Liver (tissue), 3 donors: ENCODE measurements around the gene KCNIP4.

Experiments
- CTCF ChIP-seq: fragments of 150-350 bp; IDR thresholded peaks from 2 replicates; pipeline ENCODE4 v1.5.1; 2017; ENCODE audit warnings: improper control_type of control experiment, low read depth, low read length; ENCODE audit not compliant: missing input control
- EGR1 ChIP-seq, 2 donors: IDR thresholded peaks; 2 replicates each; pipeline ENCODE4 v1.6.1; 2016 to 2018; ENCODE audit warnings: antibody characterized with exemption in 2 of 2, low read depth in 2 of 2
- FOXA1 ChIP-seq: IDR thresholded peaks from 2 replicates; pipeline ENCODE4 v1.6.1; 2016; ENCODE audit warnings: antibody characterized with exemption
- GABPA ChIP-seq, 2 donors: IDR thresholded peaks in 1 of 2; conservative IDR thresholded peaks in 1 of 2; 2 replicates each; pipeline ENCODE4 v1.6.1; 2016; ENCODE audit warnings: antibody characterized with exemption in 2 of 2, mild to moderate bottlenecking in 1 of 2, moderate library complexity in 1 of 2
- RAD21 ChIP-seq, 2 donors: IDR thresholded peaks; 2 replicates each; pipeline ENCODE4 v1.6.1; 2016; ENCODE audit warnings: antibody characterized with exemption in 2 of 2, mild to moderate bottlenecking in 2 of 2
- SP1 ChIP-seq: IDR thresholded peaks from 2 replicates; pipeline ENCODE4 v1.6.1; 2018; ENCODE audit warnings: antibody characterized with exemption, mild to moderate bottlenecking
- TAF1 ChIP-seq: conservative IDR thresholded peaks from 2 replicates; pipeline ENCODE4 v1.6.1; 2016; ENCODE audit warnings: antibody characterized with exemption, mild to moderate bottlenecking
- TF ChIP-seq, protein P1 (sequence below): IDR thresholded peaks from 2 replicates; pipeline ENCODE4 v1.6.1; 2016; ENCODE audit warnings: antibody characterized with exemption, mild to moderate bottlenecking
- TF ChIP-seq, protein P2 (sequence below): IDR thresholded peaks from 2 replicates; pipeline ENCODE4 v1.6.1; 2016; ENCODE audit warnings: antibody characterized with exemption
- TF ChIP-seq, protein P3 (sequence below): IDR thresholded peaks from 2 replicates; pipeline ENCODE4 v1.6.1; 2016; ENCODE audit warnings: antibody characterized with exemption
- TF ChIP-seq, protein P4 (sequence below): IDR thresholded peaks from 2 replicates; pipeline ENCODE4 v1.6.1; 2016; ENCODE audit warnings: antibody characterized with exemption
- donor health status: healthy.
- donor health status: healthy.

- TF ChIP-seq CTCF (no peak), TAF1 (no peak), EGR1 (IDR thresholded peaks at IDR 0.05; ENCODE audit: low read depth in 2 of 2) (no peak), GABPA (IDR thresholded peaks at IDR 0.05 in 1 of 2, conservative IDR thresholded peaks at IDR 0.05 in 1 of 2) (no peak), RAD21 (IDR thresholded peaks at IDR 0.05) (no peak), SP1 (no peak), FOXA1 (no peak)
- TF ChIP-seq, protein P1, sequence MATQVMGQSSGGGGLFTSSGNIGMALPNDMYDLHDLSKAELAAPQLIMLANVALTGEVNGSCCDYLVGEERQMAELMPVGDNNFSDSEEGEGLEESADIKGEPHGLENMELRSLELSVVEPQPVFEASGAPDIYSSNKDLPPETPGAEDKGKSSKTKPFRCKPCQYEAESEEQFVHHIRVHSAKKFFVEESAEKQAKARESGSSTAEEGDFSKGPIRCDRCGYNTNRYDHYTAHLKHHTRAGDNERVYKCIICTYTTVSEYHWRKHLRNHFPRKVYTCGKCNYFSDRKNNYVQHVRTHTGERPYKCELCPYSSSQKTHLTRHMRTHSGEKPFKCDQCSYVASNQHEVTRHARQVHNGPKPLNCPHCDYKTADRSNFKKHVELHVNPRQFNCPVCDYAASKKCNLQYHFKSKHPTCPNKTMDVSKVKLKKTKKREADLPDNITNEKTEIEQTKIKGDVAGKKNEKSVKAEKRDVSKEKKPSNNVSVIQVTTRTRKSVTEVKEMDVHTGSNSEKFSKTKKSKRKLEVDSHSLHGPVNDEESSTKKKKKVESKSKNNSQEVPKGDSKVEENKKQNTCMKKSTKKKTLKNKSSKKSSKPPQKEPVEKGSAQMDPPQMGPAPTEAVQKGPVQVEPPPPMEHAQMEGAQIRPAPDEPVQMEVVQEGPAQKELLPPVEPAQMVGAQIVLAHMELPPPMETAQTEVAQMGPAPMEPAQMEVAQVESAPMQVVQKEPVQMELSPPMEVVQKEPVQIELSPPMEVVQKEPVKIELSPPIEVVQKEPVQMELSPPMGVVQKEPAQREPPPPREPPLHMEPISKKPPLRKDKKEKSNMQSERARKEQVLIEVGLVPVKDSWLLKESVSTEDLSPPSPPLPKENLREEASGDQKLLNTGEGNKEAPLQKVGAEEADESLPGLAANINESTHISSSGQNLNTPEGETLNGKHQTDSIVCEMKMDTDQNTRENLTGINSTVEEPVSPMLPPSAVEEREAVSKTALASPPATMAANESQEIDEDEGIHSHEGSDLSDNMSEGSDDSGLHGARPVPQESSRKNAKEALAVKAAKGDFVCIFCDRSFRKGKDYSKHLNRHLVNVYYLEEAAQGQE: no peak
- TF ChIP-seq, protein P2, sequence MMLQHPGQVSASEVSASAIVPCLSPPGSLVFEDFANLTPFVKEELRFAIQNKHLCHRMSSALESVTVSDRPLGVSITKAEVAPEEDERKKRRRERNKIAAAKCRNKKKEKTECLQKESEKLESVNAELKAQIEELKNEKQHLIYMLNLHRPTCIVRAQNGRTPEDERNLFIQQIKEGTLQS: no peak
- TF ChIP-seq, protein P3, sequence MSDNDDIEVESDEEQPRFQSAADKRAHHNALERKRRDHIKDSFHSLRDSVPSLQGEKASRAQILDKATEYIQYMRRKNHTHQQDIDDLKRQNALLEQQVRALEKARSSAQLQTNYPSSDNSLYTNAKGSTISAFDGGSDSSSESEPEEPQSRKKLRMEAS: no peak
- TF ChIP-seq, protein P4, sequence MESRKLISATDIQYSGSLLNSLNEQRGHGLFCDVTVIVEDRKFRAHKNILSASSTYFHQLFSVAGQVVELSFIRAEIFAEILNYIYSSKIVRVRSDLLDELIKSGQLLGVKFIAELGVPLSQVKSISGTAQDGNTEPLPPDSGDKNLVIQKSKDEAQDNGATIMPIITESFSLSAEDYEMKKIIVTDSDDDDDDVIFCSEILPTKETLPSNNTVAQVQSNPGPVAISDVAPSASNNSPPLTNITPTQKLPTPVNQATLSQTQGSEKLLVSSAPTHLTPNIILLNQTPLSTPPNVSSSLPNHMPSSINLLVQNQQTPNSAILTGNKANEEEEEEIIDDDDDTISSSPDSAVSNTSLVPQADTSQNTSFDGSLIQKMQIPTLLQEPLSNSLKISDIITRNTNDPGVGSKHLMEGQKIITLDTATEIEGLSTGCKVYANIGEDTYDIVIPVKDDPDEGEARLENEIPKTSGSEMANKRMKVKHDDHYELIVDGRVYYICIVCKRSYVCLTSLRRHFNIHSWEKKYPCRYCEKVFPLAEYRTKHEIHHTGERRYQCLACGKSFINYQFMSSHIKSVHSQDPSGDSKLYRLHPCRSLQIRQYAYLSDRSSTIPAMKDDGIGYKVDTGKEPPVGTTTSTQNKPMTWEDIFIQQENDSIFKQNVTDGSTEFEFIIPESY: no peak
Measured at GRCh38 chr4:21901831-21902230, 46.7 kb downstream of the KCNIP4 start.
